ENCODE measurements around the gene CDH15.

DNA sequence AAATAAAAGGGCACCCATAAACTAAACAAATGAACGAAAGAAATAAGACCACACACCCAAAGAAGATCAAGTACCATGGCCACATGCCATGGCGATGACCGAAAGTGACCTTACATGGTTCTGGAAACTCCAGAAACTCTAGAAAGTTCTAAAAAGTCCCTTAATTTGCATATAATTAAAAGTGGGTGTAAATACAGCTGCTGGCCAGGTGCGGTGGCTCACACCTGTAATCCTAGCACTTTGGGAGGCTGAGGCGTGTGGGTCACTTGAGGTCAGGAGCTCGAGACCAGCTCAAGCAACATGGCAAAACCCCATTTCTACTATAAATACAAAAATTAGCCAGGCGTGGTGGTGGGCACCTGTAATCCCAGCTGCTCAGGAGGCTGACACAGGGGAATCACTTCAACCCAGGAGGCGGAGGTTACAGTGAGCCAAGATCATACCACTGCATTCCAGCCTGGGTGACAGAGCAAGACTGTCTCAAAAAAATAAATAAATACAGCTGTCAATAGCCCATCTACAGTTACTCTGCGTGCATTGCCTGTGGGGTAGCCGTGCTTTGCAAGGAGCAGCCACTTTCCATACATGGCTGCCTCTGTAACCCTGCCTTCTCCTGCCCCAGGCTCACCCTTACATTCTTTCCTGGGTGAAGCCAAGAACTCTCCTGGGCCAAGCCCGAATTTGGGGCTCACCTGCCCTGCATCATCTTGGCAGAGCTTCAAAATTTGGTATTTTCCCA, 38.8 kb downstream of the CDH15 start:
- TF ChIP-seq POLR2A (IDR thresholded peaks at IDR 0.05), result no peak
- TF ChIP-seq, protein P1, sequence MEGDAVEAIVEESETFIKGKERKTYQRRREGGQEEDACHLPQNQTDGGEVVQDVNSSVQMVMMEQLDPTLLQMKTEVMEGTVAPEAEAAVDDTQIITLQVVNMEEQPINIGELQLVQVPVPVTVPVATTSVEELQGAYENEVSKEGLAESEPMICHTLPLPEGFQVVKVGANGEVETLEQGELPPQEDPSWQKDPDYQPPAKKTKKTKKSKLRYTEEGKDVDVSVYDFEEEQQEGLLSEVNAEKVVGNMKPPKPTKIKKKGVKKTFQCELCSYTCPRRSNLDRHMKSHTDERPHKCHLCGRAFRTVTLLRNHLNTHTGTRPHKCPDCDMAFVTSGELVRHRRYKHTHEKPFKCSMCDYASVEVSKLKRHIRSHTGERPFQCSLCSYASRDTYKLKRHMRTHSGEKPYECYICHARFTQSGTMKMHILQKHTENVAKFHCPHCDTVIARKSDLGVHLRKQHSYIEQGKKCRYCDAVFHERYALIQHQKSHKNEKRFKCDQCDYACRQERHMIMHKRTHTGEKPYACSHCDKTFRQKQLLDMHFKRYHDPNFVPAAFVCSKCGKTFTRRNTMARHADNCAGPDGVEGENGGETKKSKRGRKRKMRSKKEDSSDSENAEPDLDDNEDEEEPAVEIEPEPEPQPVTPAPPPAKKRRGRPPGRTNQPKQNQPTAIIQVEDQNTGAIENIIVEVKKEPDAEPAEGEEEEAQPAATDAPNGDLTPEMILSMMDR (IDR thresholded peaks at IDR 0.05), result no peak

Measured in Peyer's patch (tissue), 4 donors.